ENCODE measurements around the gene PRKRIP1. TPM values are rescaled to one million over a fixed set of nuclear protein-coding genes. Genes with fewer than 3 reads are reported as not detected.
"Not testable (repeated sequence)": the region's sequence is repeated elsewhere in the genome, so short reads cannot be mapped to it uniquely, and the experiment has no call there.

PRKRIP1 gene
- total and polyA plus RNA-seq, 4 donors = 14.6 to 29.2 (median 23.6) TPM

DNA sequence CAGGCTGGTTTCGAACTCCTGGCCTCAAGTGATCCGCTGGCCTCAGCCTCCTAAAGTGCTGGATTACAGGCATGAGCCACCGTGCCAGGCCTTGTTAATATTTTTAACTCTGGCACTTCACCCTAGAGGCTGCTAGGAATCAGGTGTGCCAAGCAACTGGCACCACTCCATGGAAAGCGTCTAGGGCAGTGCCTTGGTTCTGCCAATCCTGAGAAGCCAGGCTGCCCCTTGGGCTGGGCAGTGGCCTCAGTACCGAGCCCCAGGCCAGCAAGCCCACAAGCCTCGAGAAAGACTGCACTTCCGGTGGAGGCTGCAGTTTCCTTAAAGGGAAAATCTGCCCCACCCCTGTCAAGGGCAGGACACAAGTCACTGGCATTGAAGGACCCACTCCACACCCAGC, 57.2 kb downstream of the PRKRIP1 start:
- WGBS, 2 donors = 65 to 73% methylated on average over 7 of the region's 7 CpGs
- H3K27ac ChIP-seq (ENCODE audit: low read depth in 1 of 2, low read length in 1 of 2) = no peak overlapping the region
- TF ChIP-seq, protein P1, sequence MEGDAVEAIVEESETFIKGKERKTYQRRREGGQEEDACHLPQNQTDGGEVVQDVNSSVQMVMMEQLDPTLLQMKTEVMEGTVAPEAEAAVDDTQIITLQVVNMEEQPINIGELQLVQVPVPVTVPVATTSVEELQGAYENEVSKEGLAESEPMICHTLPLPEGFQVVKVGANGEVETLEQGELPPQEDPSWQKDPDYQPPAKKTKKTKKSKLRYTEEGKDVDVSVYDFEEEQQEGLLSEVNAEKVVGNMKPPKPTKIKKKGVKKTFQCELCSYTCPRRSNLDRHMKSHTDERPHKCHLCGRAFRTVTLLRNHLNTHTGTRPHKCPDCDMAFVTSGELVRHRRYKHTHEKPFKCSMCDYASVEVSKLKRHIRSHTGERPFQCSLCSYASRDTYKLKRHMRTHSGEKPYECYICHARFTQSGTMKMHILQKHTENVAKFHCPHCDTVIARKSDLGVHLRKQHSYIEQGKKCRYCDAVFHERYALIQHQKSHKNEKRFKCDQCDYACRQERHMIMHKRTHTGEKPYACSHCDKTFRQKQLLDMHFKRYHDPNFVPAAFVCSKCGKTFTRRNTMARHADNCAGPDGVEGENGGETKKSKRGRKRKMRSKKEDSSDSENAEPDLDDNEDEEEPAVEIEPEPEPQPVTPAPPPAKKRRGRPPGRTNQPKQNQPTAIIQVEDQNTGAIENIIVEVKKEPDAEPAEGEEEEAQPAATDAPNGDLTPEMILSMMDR (IDR thresholded peaks at IDR 0.05; ENCODE audit: control extremely low read depth, extremely low read depth) = no peak
- peaks cover 0 to 27% (median 10%) of the 10 kb centered on the region in 4 donors for H3K36me3 ChIP-seq (ENCODE audit: control insufficient read depth in 4 of 4, insufficient read depth in 4 of 4, low read length in 4 of 4)
- ATAC-seq (ENCODE audit: insufficient read depth, low FRiP score) (no peak), DNase-seq (no peak)
- no peaks in the 10 kb centered on the region for H3K9me3 ChIP-seq (ENCODE audit: control insufficient read depth in 4 of 4, insufficient read depth in 3 of 4, low read length in 3 of 4)
- H3K27me3 ChIP-seq (ENCODE audit: control insufficient read depth in 3 of 3, insufficient read depth in 3 of 3, low read length in 2 of 3) = no peaks in the 10 kb centered on the region
- H3K4me1 ChIP-seq (ENCODE audit: control insufficient read depth in 5 of 5, insufficient read depth in 5 of 5, low read length in 5 of 5) = no peaks in the 10 kb centered on the region
- H3K9ac ChIP-seq (ENCODE audit: insufficient read depth in 1 of 2, low read length in 2 of 2) = no peak overlapping the region
- H3K4me3 ChIP-seq = no peak overlapping the region

DNA sequence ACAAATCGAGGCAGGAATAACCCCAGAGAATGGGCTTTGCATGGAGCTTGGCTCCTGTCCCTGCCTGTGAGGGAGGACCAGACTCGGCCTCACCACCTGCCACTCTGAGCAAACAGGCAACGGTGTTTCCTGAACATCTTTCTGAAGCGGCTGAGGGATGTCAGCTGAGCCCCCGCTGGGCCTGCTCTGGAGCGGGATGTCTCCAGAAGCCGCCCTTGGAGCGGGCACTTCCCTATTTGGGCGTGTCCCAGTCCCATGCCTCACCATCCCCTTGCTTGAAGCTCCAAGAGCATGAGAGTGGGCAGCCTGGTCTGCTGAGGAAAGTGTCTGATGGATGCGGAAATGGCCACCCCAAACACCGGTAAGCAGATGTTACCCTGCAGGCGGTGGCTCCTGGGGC, 58.3 kb downstream of the PRKRIP1 start:
- WGBS, 2 donors = 64 to 76% methylated on average over 12 of the region's 12 CpGs
- no peak for ATAC-seq (ENCODE audit: insufficient read depth, low FRiP score)
- no peak overlapping the region for H3K27ac ChIP-seq (ENCODE audit: low read depth in 1 of 2, low read length in 1 of 2)

DNA sequence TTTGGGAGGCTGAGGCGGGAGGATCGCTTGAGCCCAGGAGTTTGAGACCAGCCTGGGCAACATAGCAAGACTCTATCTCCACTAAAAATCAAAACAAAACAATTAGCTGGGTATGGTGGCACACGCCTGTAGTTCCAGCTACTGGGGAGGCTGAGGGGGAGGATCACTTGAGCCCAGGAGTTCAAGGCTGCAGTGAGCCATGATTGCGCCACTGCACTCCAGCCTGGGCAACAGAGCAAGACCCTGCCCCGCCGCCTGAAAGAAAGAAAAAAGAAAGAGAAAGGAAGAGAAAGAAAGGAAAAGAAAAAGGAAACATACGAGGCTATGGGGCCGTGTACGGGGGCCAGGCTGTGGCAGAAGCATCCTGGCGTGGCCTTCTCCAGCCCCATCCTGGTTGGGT, 58.8 kb downstream of the PRKRIP1 start:
- 92 to 95% methylated on average over 10 of the region's 10 CpGs for WGBS, 2 donors
- not testable (repeated sequence) for H3K27me3 ChIP-seq (ENCODE audit: control insufficient read depth in 3 of 3, insufficient read depth in 3 of 3, low read length in 2 of 3); H3K4me3 ChIP-seq; H3K27ac ChIP-seq (ENCODE audit: low read depth in 1 of 2, low read length in 1 of 2); ATAC-seq (ENCODE audit: insufficient read depth, low FRiP score); H3K9me3 ChIP-seq (ENCODE audit: control insufficient read depth in 4 of 4, insufficient read depth in 3 of 4, low read length in 3 of 4); H3K4me1 ChIP-seq (ENCODE audit: control insufficient read depth in 5 of 5, insufficient read depth in 5 of 5, low read length in 5 of 5); DNase-seq; H3K9ac ChIP-seq (ENCODE audit: insufficient read depth in 1 of 2, low read length in 2 of 2)
- peaks cover 0 to 34% (median 13%) of the 10 kb centered on the region in 4 donors for H3K36me3 ChIP-seq (ENCODE audit: control insufficient read depth in 4 of 4, insufficient read depth in 4 of 4, low read length in 4 of 4)

More for the DNA sequence above, 58.3 kb downstream of the PRKRIP1 start:
- Histone ChIP-seq H3K4me1 (ENCODE audit: control insufficient read depth in 5 of 5, insufficient read depth in 5 of 5, low read length in 5 of 5) (no peaks in the 10 kb centered on the region), H3K27me3 (ENCODE audit: control insufficient read depth in 3 of 3, insufficient read depth in 3 of 3, low read length in 2 of 3) (no peaks in the 10 kb centered on the region), H3K4me3 (no peak overlapping the region), H3K36me3 (ENCODE audit: control insufficient read depth in 4 of 4, insufficient read depth in 4 of 4, low read length in 4 of 4) (peaks cover 0 to 32% (median 12%) of the 10 kb centered on the region in 4 donors), H3K9ac (ENCODE audit: insufficient read depth in 1 of 2, low read length in 2 of 2) (no peak overlapping the region), H3K9me3 (ENCODE audit: control insufficient read depth in 4 of 4, insufficient read depth in 3 of 4, low read length in 3 of 4) (no peaks in the 10 kb centered on the region)
- no peak for DNase-seq
- TF ChIP-seq, protein P1 (IDR thresholded peaks at IDR 0.05; ENCODE audit: control extremely low read depth, extremely low read depth) = no peak

GRCh38 chr7:102455596-102455995, 59.4 kb downstream of the PRKRIP1 start:
- peaks cover 0 to 34% (median 13%) of the 10 kb centered on the region in 4 donors for H3K36me3 ChIP-seq (ENCODE audit: control insufficient read depth in 4 of 4, insufficient read depth in 4 of 4, low read length in 4 of 4)
- H3K27ac ChIP-seq (ENCODE audit: low read depth in 1 of 2, low read length in 1 of 2) = no peak overlapping the region
- H3K9me3 ChIP-seq (ENCODE audit: control insufficient read depth in 4 of 4, insufficient read depth in 3 of 4, low read length in 3 of 4) = no peaks in the 10 kb centered on the region
- TF ChIP-seq, protein P1 (IDR thresholded peaks at IDR 0.05; ENCODE audit: control extremely low read depth, extremely low read depth) = no peak
- H3K4me1 ChIP-seq (ENCODE audit: control insufficient read depth in 5 of 5, insufficient read depth in 5 of 5, low read length in 5 of 5) = no peaks in the 10 kb centered on the region
- ATAC-seq (ENCODE audit: insufficient read depth, low FRiP score) (no peak), DNase-seq (no peak)
- no peak overlapping the region for H3K4me3 ChIP-seq
- 90 to 96% methylated on average over 11 of the region's 11 CpGs for WGBS, 2 donors
- H3K27me3 ChIP-seq (ENCODE audit: control insufficient read depth in 3 of 3, insufficient read depth in 3 of 3, low read length in 2 of 3) = no peaks in the 10 kb centered on the region
- H3K9ac ChIP-seq (ENCODE audit: insufficient read depth in 1 of 2, low read length in 2 of 2) = no peak overlapping the region
